ENCODE measurements around the gene NUP98.
"Not testable (repeated sequence)": the region's sequence is repeated elsewhere in the genome, so short reads cannot be mapped to it uniquely, and the experiment has no call there.

The NUP98 gene

GRCh38 chr11:3796346-3796745 lies 1.0 kb downstream of the NUP98 start:
- DNase-seq: no peak

- no peak for DNase-seq
Measured at GRCh38 chr11:3796002-3796311, 1.4 kb downstream of the NUP98 start.

GRCh38 chr11:3795131-3796001 lies 2.0 kb downstream of the NUP98 start:
- no peak for DNase-seq

GRCh38 chr11:3794387-3794786 lies 3.0 kb downstream of the NUP98 start:
- DNase-seq: not testable (repeated sequence)

- DNase-seq: no peak
Measured at GRCh38 chr11:3786781-3787428, 10.4 kb downstream of the NUP98 start.

GRCh38 chr11:3783611-3784010 lies 13.7 kb downstream of the NUP98 start:
- no peak for DNase-seq

GRCh38 chr11:3782963-3783362 lies 14.4 kb downstream of the NUP98 start:
- DNase-seq: no peak

- no peak for DNase-seq
Measured at GRCh38 chr11:3781423-3781822, 15.9 kb downstream of the NUP98 start.

GRCh38 chr11:3775736-3776406 lies 21.5 kb downstream of the NUP98 start:
- no peak for DNase-seq

GRCh38 chr11:3773180-3773579 lies 24.2 kb downstream of the NUP98 start:
- no peak for DNase-seq

GRCh38 chr11:3767536-3767935 lies 29.8 kb downstream of the NUP98 start:
- no peak for DNase-seq

GRCh38 chr11:3766836-3767235 lies 30.5 kb downstream of the NUP98 start:
- DNase-seq: not testable (repeated sequence)

GRCh38 chr11:3764266-3764665 lies 33.1 kb downstream of the NUP98 start:
- no peak for DNase-seq

GRCh38 chr11:3755151-3755550 lies 42.2 kb downstream of the NUP98 start:
- DNase-seq: no peak

GRCh38 chr11:3753110-3753509 lies 44.2 kb downstream of the NUP98 start:
- DNase-seq: no peak

GRCh38 chr11:3747704-3748103 lies 49.6 kb downstream of the NUP98 start:
- DNase-seq: no peak

GRCh38 chr11:3745161-3745560 lies 52.2 kb downstream of the NUP98 start:
- no peak for DNase-seq

- DNase-seq: no peak
Measured at GRCh38 chr11:3738723-3739122, 58.6 kb downstream of the NUP98 start.

- no peak for DNase-seq
Measured at GRCh38 chr11:3738241-3738640, 59.1 kb downstream of the NUP98 start.

GRCh38 chr11:3737386-3737933 lies 59.9 kb downstream of the NUP98 start:
- DNase-seq: no peak

- DNase-seq: no peak
Measured at GRCh38 chr11:3736816-3737215, 60.5 kb downstream of the NUP98 start.

GRCh38 chr11:3735827-3736226 lies 61.5 kb downstream of the NUP98 start:
- no peak for DNase-seq

- no peak for DNase-seq
Measured at GRCh38 chr11:3732671-3733436, 64.5 kb downstream of the NUP98 start.

Measured in stimulated activated naive CD4-positive, alpha-beta T cell treated with Interleukin-2 at 50 U/mL for 16 hours (primary cell).